Measurements from ENCODE around the gene MTHFSD.

MTHFSD gene

GRCh38 chr16:86513471-86514277, 41.4 kb downstream of the MTHFSD start:
- H3K4me3 ChIP-seq (ENCODE audit: low read depth, low read length) = peak overlapping the region; percentile 97
- TF ChIP-seq CTCF (IDR thresholded peaks at IDR 0.05; ENCODE audit: low read depth, low read length) = no peak

GRCh38 chr16:86512860-86513470, 42.1 kb downstream of the MTHFSD start:
- H3K4me3 ChIP-seq (ENCODE audit: low read depth, low read length) = peak overlapping the region; percentile 97
- TF ChIP-seq CTCF (IDR thresholded peaks at IDR 0.05; ENCODE audit: low read depth, low read length) = no peak

- no peak for TF ChIP-seq CTCF (IDR thresholded peaks at IDR 0.05; ENCODE audit: low read depth, low read length)
- peak overlapping the region; percentile 97 for H3K4me3 ChIP-seq (ENCODE audit: low read depth, low read length)
These were observed 42.7 kb downstream of the MTHFSD start for GRCh38 chr16:86512301-86512859.

GRCh38 chr16:86511317-86512161, 43.5 kb downstream of the MTHFSD start:
- H3K4me3 ChIP-seq (ENCODE audit: low read depth, low read length) = peak overlapping the region; percentile 97
- no peak for TF ChIP-seq CTCF (IDR thresholded peaks at IDR 0.05; ENCODE audit: low read depth, low read length)

- no peak for TF ChIP-seq CTCF (IDR thresholded peaks at IDR 0.05; ENCODE audit: low read depth, low read length)
- H3K4me3 ChIP-seq (ENCODE audit: low read depth, low read length) = peak within 1 kb of the TSS; percentile 97
These were observed 44.4 kb downstream of the MTHFSD start, which contains the start of gene FOXF1 for GRCh38 chr16:86510465-86511261. FOXF1 (plus strand) TSS chr16:86510527; CDS start chr16:86510570, 43 bp downstream.

- TF ChIP-seq CTCF (IDR thresholded peaks at IDR 0.05; ENCODE audit: low read depth, low read length) = no peak
- peak overlapping the region; percentile 97 for H3K4me3 ChIP-seq (ENCODE audit: low read depth, low read length)
These were observed 45.1 kb downstream of the MTHFSD start for GRCh38 chr16:86509759-86510464.

Measured in WI38 (cell line).